Transverse colon (tissue), 4 donors: Measurements from ENCODE around the gene PGS1.

ENCODE experiments used
- EP300 ChIP-seq: sonication (generic); formaldehyde crosslinking; IDR thresholded peaks from one replicate; pipeline ENCODE4 v1.6.1; 2017; ENCODE audit warnings: antibody characterized with exemption, low read depth
- POLR2A ChIP-seq: fragments of 450-650 bp; IDR thresholded peaks from one replicate; pipeline ENCODE4 v1.6.1; 2016; ENCODE audit warnings: antibody characterized with exemption, mild to moderate bottlenecking, moderate library complexity
- POLR2AphosphoS5 ChIP-seq, 3 donors: sonication (generic); formaldehyde crosslinking; IDR thresholded peaks; one replicate each; pipeline ENCODE4 v1.6.1; 2016; ENCODE audit warnings: antibody characterized with exemption in 3 of 3
- TF ChIP-seq, protein P1 (sequence below), 5 experiments: fragments of 200-600 bp in 3 of 5; fragments of 450-650 bp in 2 of 5; sonication (generic) in 3 of 5; IDR thresholded peaks; 1 replicate in 2 of 5; 2 replicates in 3 of 5; pipeline ENCODE4 v1.5.1; 2016 to 2017; ENCODE audit warnings: antibody characterized with exemption in 5 of 5, inconsistent platforms in 3 of 5, mild to moderate bottlenecking in 2 of 5, moderate library complexity in 1 of 5

DNA sequence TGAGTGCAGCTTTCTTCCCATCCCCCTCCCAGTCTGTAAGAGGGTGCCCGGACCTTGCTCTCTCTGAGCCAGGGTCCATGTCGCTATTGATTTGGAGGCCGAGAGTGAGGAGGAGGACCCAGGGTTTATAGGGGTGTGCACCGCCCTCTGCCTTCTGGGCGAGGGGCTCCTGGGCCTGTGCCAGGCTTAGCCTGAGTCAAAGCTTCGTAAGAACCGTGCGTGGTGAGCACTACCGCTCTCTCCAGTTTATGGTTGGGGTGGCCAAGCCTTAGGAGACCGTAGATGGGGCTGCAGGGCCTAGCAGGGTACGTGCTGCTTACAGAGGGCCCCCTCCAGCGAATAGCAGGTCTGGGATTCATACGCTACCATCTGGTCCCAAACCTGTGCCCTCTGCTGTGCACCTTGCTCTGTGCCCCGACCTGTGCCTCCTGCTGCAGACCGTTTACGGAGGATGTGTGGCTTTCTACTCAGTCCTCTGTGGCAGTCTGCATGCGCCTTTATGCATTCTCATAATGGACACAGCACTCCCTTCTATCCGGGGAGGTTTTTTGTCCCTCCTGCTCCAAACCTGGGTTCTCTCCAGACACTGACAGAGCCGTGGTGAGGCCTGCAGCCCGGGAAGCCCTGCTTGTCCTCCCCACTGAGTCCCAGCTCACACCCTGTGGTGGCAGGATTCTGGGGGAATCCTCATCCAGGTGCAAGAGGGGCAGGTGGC lies 54.7 kb downstream of the PGS1 start:
- TF ChIP-seq POLR2A (no peak), POLR2AphosphoS5 (IDR thresholded peaks at IDR 0.05) (no peak), EP300 (no peak)
- TF ChIP-seq, protein P1, sequence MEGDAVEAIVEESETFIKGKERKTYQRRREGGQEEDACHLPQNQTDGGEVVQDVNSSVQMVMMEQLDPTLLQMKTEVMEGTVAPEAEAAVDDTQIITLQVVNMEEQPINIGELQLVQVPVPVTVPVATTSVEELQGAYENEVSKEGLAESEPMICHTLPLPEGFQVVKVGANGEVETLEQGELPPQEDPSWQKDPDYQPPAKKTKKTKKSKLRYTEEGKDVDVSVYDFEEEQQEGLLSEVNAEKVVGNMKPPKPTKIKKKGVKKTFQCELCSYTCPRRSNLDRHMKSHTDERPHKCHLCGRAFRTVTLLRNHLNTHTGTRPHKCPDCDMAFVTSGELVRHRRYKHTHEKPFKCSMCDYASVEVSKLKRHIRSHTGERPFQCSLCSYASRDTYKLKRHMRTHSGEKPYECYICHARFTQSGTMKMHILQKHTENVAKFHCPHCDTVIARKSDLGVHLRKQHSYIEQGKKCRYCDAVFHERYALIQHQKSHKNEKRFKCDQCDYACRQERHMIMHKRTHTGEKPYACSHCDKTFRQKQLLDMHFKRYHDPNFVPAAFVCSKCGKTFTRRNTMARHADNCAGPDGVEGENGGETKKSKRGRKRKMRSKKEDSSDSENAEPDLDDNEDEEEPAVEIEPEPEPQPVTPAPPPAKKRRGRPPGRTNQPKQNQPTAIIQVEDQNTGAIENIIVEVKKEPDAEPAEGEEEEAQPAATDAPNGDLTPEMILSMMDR (IDR thresholded peaks at IDR 0.05) = no peak
